Endothelial cell of umbilical vein (primary cell): ENCODE measurements around the gene CD68. TPM values are rescaled to one million over a fixed set of nuclear protein-coding genes. Genes with fewer than 3 reads are reported as not detected.
A peak's percentile ranks its signal among the peaks of the same experiment; 100 is the strongest.

Experiments used
- BruUV-seq: library from RNA; stranded (reverse); fragments of 400-500 nt; replicated peaks from 2 replicates; lab custom pipeline; 2021; lab: Mats Ljungman, UMichigan
- CTCF ChIA-PET: fragments of 300-600, 350-600 bp; sonication (Branson Sonifier 250); formaldehyde crosslinking; loops from one replicate; lab custom pipeline; 2021; ENCODE audit warnings: antibody characterized with exemption, inconsistent platforms; lab: Charles Lee
- POLR2A ChIA-PET: fragments of 300-600, 350-600 bp; sonication (Branson Sonifier 250); formaldehyde crosslinking; loops from one replicate; lab custom pipeline; 2021; ENCODE audit warnings: antibody characterized with exemption, inconsistent platforms; lab: Charles Lee
- DNase-seq: peaks from one replicate; pipeline ENCODE4 v3.0.0-alpha.2; 2011; ENCODE audit warnings: low read depth, low spot score
- FAIRE-seq: peaks from 2 replicates; lab custom pipeline; 2011; peaks lifted over from hg19 to GRCh38; lab: Jason Lieb, UNC
- H2AFZ ChIP-seq: 2 replicates; pipeline ENCODE4 v1.6.0; 2012; ENCODE audit warnings: low read depth, low read length, control low read depth, inconsistent platforms
- H3K27ac ChIP-seq: 2 replicates; pipeline ENCODE4 v1.5.1; 2011; ENCODE audit warnings: low read depth, mild to moderate bottlenecking, control low read depth, low read length, moderate library complexity; ENCODE audit not compliant: insufficient read depth
- H3K27me3 ChIP-seq, 2 experiments: 2 replicates each; pipeline versions ENCODE4 v1.6.0 to v1.6.1; 2011; ENCODE audit warnings: low read length in 2 of 2, mixed read lengths in 1 of 2; ENCODE audit not compliant: control insufficient read depth in 2 of 2, insufficient read depth in 2 of 2
- H3K36me3 ChIP-seq, 2 experiments: 2 replicates in 1 of 2; 3 replicates in 1 of 2; pipeline ENCODE4 v1.5.1; 2011; ENCODE audit warnings: low read length in 2 of 2, mild to moderate bottlenecking in 1 of 2, moderate library complexity in 1 of 2; ENCODE audit not compliant: control insufficient read depth in 2 of 2, insufficient read depth in 2 of 2; ENCODE audit errors: extremely low read depth in 1 of 2
- H3K4me1 ChIP-seq: 3 replicates; pipeline ENCODE4 v1.5.1; 2011; ENCODE audit warnings: mild to moderate bottlenecking, low read length; ENCODE audit not compliant: control insufficient read depth, insufficient read depth; ENCODE audit errors: extremely low read depth
- H3K4me2 ChIP-seq: 2 replicates; pipeline ENCODE4 v1.6.1; 2011; ENCODE audit warnings: low read length, control low read depth, mixed read lengths; ENCODE audit not compliant: insufficient read depth
- H3K4me3 ChIP-seq, 3 experiments: fragments of 200-600 bp in 1 of 3; sonication (generic), shearing (Covaris generic) in 1 of 3; replicated peaks in 1 of 3; 2 replicates each; pipeline ENCODE4 v1.5.1; 2011 to 2016; ENCODE audit warnings: control low read depth in 3 of 3, low read length in 3 of 3, mild to moderate bottlenecking in 2 of 3, inconsistent platforms in 1 of 3, low read depth in 1 of 3, moderate library complexity in 1 of 3; ENCODE audit not compliant: insufficient read depth in 1 of 3
- H3K79me2 ChIP-seq: 2 replicates; pipeline ENCODE4 v1.6.0; 2012; ENCODE audit warnings: low read length, inconsistent platforms; ENCODE audit not compliant: control insufficient read depth, insufficient read depth
- H3K9ac ChIP-seq: replicated peaks from 2 replicates; pipeline ENCODE3; 2011; ENCODE audit warnings: low read length, control low read depth; ENCODE audit not compliant: insufficient read depth; ENCODE audit errors: extremely low read depth
- H3K9me1 ChIP-seq: replicated peaks from 3 replicates; pipeline ENCODE4 v1.6.0; 2011; ENCODE audit warnings: mild to moderate bottlenecking, low read length; ENCODE audit not compliant: control insufficient read depth, insufficient read depth; ENCODE audit errors: extremely low read depth
- H3K9me3 ChIP-seq: replicated peaks from 2 replicates; pipeline ENCODE4 v1.5.1; 2012; ENCODE audit warnings: low read length, inconsistent platforms; ENCODE audit not compliant: control insufficient read depth, insufficient read depth
- H4K20me1 ChIP-seq: replicated peaks from 2 replicates; pipeline ENCODE3; 2011; ENCODE audit warnings: mild to moderate bottlenecking, low read length; ENCODE audit not compliant: control insufficient read depth, insufficient read depth; ENCODE audit errors: extremely low read depth
- EZH2 ChIP-seq: IDR thresholded peaks from 2 replicates; pipeline ENCODE4 v1.6.1; 2012; ENCODE audit warnings: borderline replicate concordance, low read depth, mild to moderate bottlenecking, moderate library complexity, low read length, inconsistent platforms; ENCODE audit not compliant: severe bottlenecking
- FOS ChIP-seq: IDR thresholded peaks from 2 replicates; pipeline ENCODE4 v1.6.1; 2011; ENCODE audit warnings: mild to moderate bottlenecking, low read length, moderate library complexity, borderline replicate concordance; ENCODE audit not compliant: insufficient read depth
- GATA2 ChIP-seq: IDR thresholded peaks from 2 replicates; pipeline ENCODE4 v1.7.0; 2011; ENCODE audit warnings: low read depth, mild to moderate bottlenecking, moderate library complexity, mixed read lengths, low read length; ENCODE audit not compliant: insufficient read length, insufficient read depth
- JUN ChIP-seq: IDR thresholded peaks from 2 replicates; pipeline ENCODE4 v1.6.1; 2011; ENCODE audit warnings: borderline replicate concordance, low read depth; ENCODE audit not compliant: insufficient read length, insufficient read depth
- MAX ChIP-seq: IDR thresholded peaks from 2 replicates; pipeline ENCODE4 v1.6.1; 2011; ENCODE audit not compliant: insufficient read depth, insufficient read length
- MYC ChIP-seq: IDR thresholded peaks from one replicate; pipeline ENCODE4 v1.6.1; 2011; ENCODE audit warnings: mild to moderate bottlenecking, low read depth, low read length
- POLR2A ChIP-seq: IDR thresholded peaks from 2 replicates; pipeline ENCODE4 v1.6.1; 2012; ENCODE audit warnings: low read depth, mild to moderate bottlenecking, control low read depth, low read length
- POLR2AphosphoS5 ChIP-seq: IDR thresholded peaks from 2 replicates; pipeline ENCODE4 v1.6.1; 2012; ENCODE audit warnings: low read depth, mild to moderate bottlenecking, control low read depth, low read length, moderate library complexity; ENCODE audit not compliant: insufficient read depth
- dilution Hi-C: fragments of 300-500 bp; cut with MboI; formaldehyde crosslinking; loops from one replicate; pipeline ENCODE4 v1.15.0; 2019; ENCODE audit warnings: low sequenced_read_pairs; ENCODE audit not compliant: extremely low pct_ligation_motif_present
- intact Hi-C: fragments of 100-400 bp; cut with micrococcal nuclease; formaldehyde crosslinking; loops from one replicate; pipeline ENCODE4 v1.10.0; 2022
- polyA plus RNA-seq, 4 experiments: library from polyadenylated mRNA; depleted of rRNA in 3 of 4; stranded (reverse) in 3 of 4; unstranded in 1 of 4; fragments of >200 nt; gene quantifications; 2 replicates each; pipeline versions ENCODE4 v1.2.1 to v1.2.3, GENCODE V29; 2011 to 2012; ENCODE audit warnings: missing spikeins in 1 of 4
- total RNA-seq: library from RNA; stranded (reverse); gene quantifications from 2 replicates; pipeline ENCODE4 v1.2.3, GENCODE V29; 2021
- TF ChIP-seq, protein P1 (sequence below), 2 donors: IDR thresholded peaks; 1 replicate in 1 of 2; 2 replicates in 1 of 2; pipeline ENCODE4 v1.5.1; 2011; ENCODE audit warnings: low read length in 2 of 2, mild to moderate bottlenecking in 2 of 2, moderate library complexity in 2 of 2, control low read depth in 1 of 2, inconsistent platforms in 1 of 2, low read depth in 1 of 2; ENCODE audit not compliant: insufficient read depth in 1 of 2; ENCODE audit errors: extremely low read depth in 1 of 2

The CD68 gene
- total and polyA plus RNA-seq, 2 donors (not counting 3 experiments of a cell fraction or from before 2014, with no cell fraction given), result 2.9 to 30.8 TPM

- Histone ChIP-seq H3K4me1 (peaks cover 24% of the 10 kb centered on the region), H4K20me1 (peaks cover 3% of the 10 kb centered on the region), H3K9me1 (no peaks in the 10 kb centered on the region), H3K9me3 (no peaks in the 10 kb centered on the region), H3K36me3 (no peaks in the 10 kb centered on the region), H3K27me3 (no peaks in the 10 kb centered on the region), H3K4me2 (peak overlapping the region; percentile 31), H2AFZ (no peak overlapping the region), H3K79me2 (peaks cover 52% of the 10 kb centered on the region), H3K9ac (no peak overlapping the region), H3K4me3 (no peak overlapping the region), H3K27ac (no peak overlapping the region)
- dilution Hi-C loops (no loop called here), intact Hi-C loops (loop anchor here (10.0 kb wide), 1 partner anchor 233 kb away; no protein-coding TSS in a partner anchor)
- no TSS peak for BruUV-seq
- FAIRE-seq, result no peak
- ChIA-PET CTCF (interaction anchor here (0.9 to 1.2 kb wide), 2 partner anchors 11 to 76 kb away, joined by 3 to 5 read pairs; partner anchors contain the start of gene TP53), POLR2A (no interaction called here)
- DNase-seq, result no peak
- TF ChIP-seq MAX, result no peak
- no peak for TF ChIP-seq POLR2A
- TF ChIP-seq FOS, result no peak
- TF ChIP-seq EZH2, result no peak
- no peak for TF ChIP-seq POLR2AphosphoS5
- no peak for TF ChIP-seq GATA2
- no peak for TF ChIP-seq MYC
- TF ChIP-seq JUN, result no peak
- TF ChIP-seq, protein P1, sequence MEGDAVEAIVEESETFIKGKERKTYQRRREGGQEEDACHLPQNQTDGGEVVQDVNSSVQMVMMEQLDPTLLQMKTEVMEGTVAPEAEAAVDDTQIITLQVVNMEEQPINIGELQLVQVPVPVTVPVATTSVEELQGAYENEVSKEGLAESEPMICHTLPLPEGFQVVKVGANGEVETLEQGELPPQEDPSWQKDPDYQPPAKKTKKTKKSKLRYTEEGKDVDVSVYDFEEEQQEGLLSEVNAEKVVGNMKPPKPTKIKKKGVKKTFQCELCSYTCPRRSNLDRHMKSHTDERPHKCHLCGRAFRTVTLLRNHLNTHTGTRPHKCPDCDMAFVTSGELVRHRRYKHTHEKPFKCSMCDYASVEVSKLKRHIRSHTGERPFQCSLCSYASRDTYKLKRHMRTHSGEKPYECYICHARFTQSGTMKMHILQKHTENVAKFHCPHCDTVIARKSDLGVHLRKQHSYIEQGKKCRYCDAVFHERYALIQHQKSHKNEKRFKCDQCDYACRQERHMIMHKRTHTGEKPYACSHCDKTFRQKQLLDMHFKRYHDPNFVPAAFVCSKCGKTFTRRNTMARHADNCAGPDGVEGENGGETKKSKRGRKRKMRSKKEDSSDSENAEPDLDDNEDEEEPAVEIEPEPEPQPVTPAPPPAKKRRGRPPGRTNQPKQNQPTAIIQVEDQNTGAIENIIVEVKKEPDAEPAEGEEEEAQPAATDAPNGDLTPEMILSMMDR (IDR thresholded peaks at IDR 0.05; ENCODE audit: extremely low read depth in 1 of 2, insufficient read depth in 1 of 2, low read depth in 1 of 2, low read length in 2 of 2), result no peak
These were observed 32.3 kb downstream of the CD68 start for GRCh38 chr17:7611635-7612293.
